HEK293 (cell line): Measurements from ENCODE around the gene GPR160.

Experiments
- CTCF ChIA-PET: fragments of 350-600 bp; formaldehyde crosslinking; extraction: SDS; loops from one replicate; lab custom pipeline; 2021; ENCODE audit warnings: antibody characterized with exemption; lab: Yijun Ruan, JAX
- POLR2A ChIA-PET: fragments of 300-600 bp; formaldehyde crosslinking; extraction: SDS; loops from one replicate; lab custom pipeline; 2020; ENCODE audit warnings: antibody characterized with exemption, inconsistent platforms; lab: Yijun Ruan, JAX
- H3K27ac ChIP-seq: fragments of 200-500 bp; sonication (Bioruptor generic); 2 replicates; pipeline ENCODE4 v1.5.1; 2014; ENCODE audit warnings: low read depth, low read length, control low read depth, inconsistent platforms; ENCODE audit errors: extremely low read depth
- H3K36me3 ChIP-seq, 2 experiments: fragments of 200-500 bp in 1 of 2; sonication (Bioruptor generic) in 1 of 2; 1 replicate in 1 of 2; 2 replicates in 1 of 2; pipeline ENCODE4 v1.5.1; 2014 to 2017; ENCODE audit warnings: inconsistent platforms in 2 of 2, low read length in 2 of 2; ENCODE audit not compliant: control insufficient read depth in 2 of 2, insufficient read depth in 1 of 2
- H3K4me1 ChIP-seq: fragments of 200-500 bp; sonication (Bioruptor generic); 2 replicates; pipeline ENCODE4 v1.5.1; 2014; ENCODE audit warnings: mild to moderate bottlenecking, low read length, inconsistent platforms; ENCODE audit not compliant: control insufficient read depth, insufficient read depth
- H3K4me3 ChIP-seq: 2 replicates; pipeline ENCODE4 v1.5.1; 2011; ENCODE audit warnings: low read depth, mild to moderate bottlenecking, control low read depth, low read length, moderate library complexity
- H3K9me3 ChIP-seq: fragments of 200-500 bp; sonication (Bioruptor generic); 2 replicates; pipeline ENCODE4 v1.5.1; 2014; ENCODE audit warnings: low read depth, low read length, inconsistent platforms; ENCODE audit not compliant: control insufficient read depth, insufficient read depth
- GLI2 ChIP-seq: fragments of 450-650 bp; formaldehyde crosslinking; IDR thresholded peaks from 2 replicates; pipeline ENCODE4; 2017; ENCODE audit warnings: missing biosample characterization, missing genetic modification characterization, low read depth, borderline replicate concordance
- HOXD13 ChIP-seq: sonication (generic); formaldehyde crosslinking; IDR thresholded peaks from 2 replicates; pipeline ENCODE4 v1.8.0; 2022; ENCODE audit warnings: missing genetic modification reagents, borderline replicate concordance
- INSM2 ChIP-seq: fragments of 450-650 bp; formaldehyde crosslinking; IDR thresholded peaks from 2 replicates; pipeline ENCODE4 v1.5.1; 2016; ENCODE audit warnings: missing biosample characterization, missing genetic modification characterization
- KLF16 ChIP-seq: fragments of 450-650 bp; formaldehyde crosslinking; IDR thresholded peaks from 2 replicates; pipeline ENCODE4 v1.5.1; 2017; ENCODE audit warnings: missing biosample characterization, missing genetic modification characterization
- MZF1 ChIP-seq: fragments of 450-650 bp; formaldehyde crosslinking; IDR thresholded peaks from 2 replicates; pipeline ENCODE4 v1.5.1; 2017; ENCODE audit warnings: missing biosample characterization, missing genetic modification characterization, borderline replicate concordance
- PRDM4 ChIP-seq: fragments of 450-650 bp; formaldehyde crosslinking; IDR thresholded peaks from 2 replicates; pipeline ENCODE4 v1.5.1; 2017; ENCODE audit warnings: missing biosample characterization, missing genetic modification characterization
- SALL2 ChIP-seq: fragments of 450-650 bp; formaldehyde crosslinking; IDR thresholded peaks from 2 replicates; pipeline ENCODE4 v1.5.0; 2017; ENCODE audit warnings: missing biosample characterization, mild to moderate bottlenecking, missing genetic modification characterization, borderline replicate concordance
- ZBTB17 ChIP-seq: fragments of 450-650 bp; formaldehyde crosslinking; IDR thresholded peaks from 2 replicates; pipeline ENCODE4 v1.5.1; 2016; ENCODE audit warnings: missing biosample characterization, missing genetic modification characterization
- ZBTB48 ChIP-seq: fragments of 450-650 bp; formaldehyde crosslinking; IDR thresholded peaks from 2 replicates; pipeline ENCODE4 v1.5.1; 2016; ENCODE audit warnings: missing biosample characterization, missing genetic modification characterization
- ZBTB8A ChIP-seq: fragments of 450-650 bp; formaldehyde crosslinking; IDR thresholded peaks from 2 replicates; pipeline ENCODE4 v1.5.1; 2016; ENCODE audit warnings: missing biosample characterization, missing genetic modification characterization
- ZNF133 ChIP-seq: fragments of 450-650 bp; formaldehyde crosslinking; IDR thresholded peaks from 2 replicates; pipeline ENCODE4 v1.5.1; 2016; ENCODE audit warnings: missing biosample characterization, missing genetic modification characterization
- ZNF140 ChIP-seq: fragments of 450-650 bp; formaldehyde crosslinking; IDR thresholded peaks from 2 replicates; pipeline ENCODE4 v1.5.1; 2016; ENCODE audit warnings: missing biosample characterization, missing genetic modification characterization
- ZNF155 ChIP-seq: fragments of 450-650 bp; formaldehyde crosslinking; IDR thresholded peaks from 2 replicates; pipeline ENCODE4 v1.5.1; 2016; ENCODE audit warnings: missing biosample characterization, missing genetic modification characterization
- ZNF157 ChIP-seq: fragments of 450-650 bp; formaldehyde crosslinking; IDR thresholded peaks from 2 replicates; pipeline ENCODE4 v1.5.1; 2016; ENCODE audit warnings: missing biosample characterization, missing genetic modification characterization
- ZNF211 ChIP-seq: fragments of 450-650 bp; formaldehyde crosslinking; IDR thresholded peaks from 2 replicates; pipeline ENCODE4 v1.5.1; 2016; ENCODE audit warnings: low read depth, missing biosample characterization, missing genetic modification characterization
- ZNF221 ChIP-seq: fragments of 450-650 bp; formaldehyde crosslinking; IDR thresholded peaks from 2 replicates; pipeline ENCODE4 v1.5.1; 2017; ENCODE audit warnings: missing biosample characterization, missing genetic modification characterization, borderline replicate concordance
- ZNF416 ChIP-seq: fragments of 450-650 bp; formaldehyde crosslinking; IDR thresholded peaks from 2 replicates; pipeline ENCODE4 v1.5.1; 2016; ENCODE audit warnings: missing biosample characterization, missing genetic modification characterization
- ZNF48 ChIP-seq: fragments of 450-650 bp; formaldehyde crosslinking; IDR thresholded peaks from 2 replicates; pipeline ENCODE4 v1.5.1; 2016; ENCODE audit warnings: missing biosample characterization, missing genetic modification characterization
- ZNF629 ChIP-seq: fragments of 450-650 bp; formaldehyde crosslinking; IDR thresholded peaks from 2 replicates; pipeline ENCODE4 v1.5.1; 2017; ENCODE audit warnings: missing biosample characterization, missing genetic modification characterization
- ZNF777 ChIP-seq: fragments of 450-650 bp; formaldehyde crosslinking; IDR thresholded peaks from 2 replicates; pipeline ENCODE4 v1.5.1; 2017; ENCODE audit warnings: missing biosample characterization, missing genetic modification characterization, borderline replicate concordance
- ZNF843 ChIP-seq: fragments of 450-650 bp; formaldehyde crosslinking; IDR thresholded peaks from 2 replicates; pipeline ENCODE4 v1.5.1; 2016; ENCODE audit warnings: missing biosample characterization, missing genetic modification characterization
- TF ChIP-seq, protein P1 (sequence below): fragments of 450-650 bp; formaldehyde crosslinking; IDR thresholded peaks from 2 replicates; pipeline ENCODE4 v1.5.1; 2016; ENCODE audit warnings: missing biosample characterization, missing genetic modification characterization
- TF ChIP-seq, protein P2 (sequence below): fragments of 450-650 bp; formaldehyde crosslinking; IDR thresholded peaks from 2 replicates; pipeline ENCODE4 v1.5.1; 2017; ENCODE audit warnings: missing biosample characterization, missing genetic modification characterization

Gene GPR160

DNA sequence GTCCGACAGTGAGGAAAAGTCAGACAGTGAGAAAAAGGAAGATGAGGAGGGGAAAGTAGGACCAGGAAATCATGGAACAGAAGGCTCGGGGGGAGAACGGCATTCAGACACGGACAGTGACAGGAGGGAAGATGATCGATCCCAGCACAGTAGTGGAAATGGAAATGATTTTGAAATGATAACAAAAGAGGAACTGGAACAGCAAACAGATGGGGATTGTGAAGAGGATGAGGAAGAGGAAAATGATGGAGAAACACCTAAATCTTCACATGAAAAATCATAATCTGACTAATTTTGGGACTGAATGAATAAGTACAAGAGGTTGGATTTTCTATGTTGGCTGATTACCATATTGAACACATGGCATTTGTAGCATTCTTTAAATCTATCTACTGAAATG, 45.0 kb upstream of the GPR160 start:
- Histone ChIP-seq H3K36me3 (peaks cover 14 to 75% of the 10 kb centered on the region in 2 experiments), H3K4me3 (no peak overlapping the region), H3K4me1 (no peaks in the 10 kb centered on the region), H3K9me3 (no peaks in the 10 kb centered on the region), H3K27ac (no peak overlapping the region)
- ChIA-PET CTCF (no interaction called here), POLR2A (no interaction called here)
- TF ChIP-seq ZNF211 (tag by site-specific recombination) (no peak), GLI2 (tag by site-specific recombination) (no peak), ZNF416 (tag by site-specific recombination) (no peak), HOXD13 (CRISPR knock-in tag) (no peak), INSM2 (tag by site-specific recombination) (no peak), ZBTB8A (tag by site-specific recombination) (no peak), ZNF629 (tag by site-specific recombination) (no peak), ZNF48 (tag by site-specific recombination) (no peak), ZNF843 (tag by site-specific recombination) (no peak), ZNF140 (tag by site-specific recombination) (no peak), ZNF157 (no peak), KLF16 (tag by site-specific recombination) (no peak), ZNF133 (tag by site-specific recombination) (no peak), MZF1 (tag by site-specific recombination) (no peak), SALL2 (tag by site-specific recombination) (no peak), ZNF155 (tag by site-specific recombination) (no peak), ZBTB48 (tag by site-specific recombination) (no peak)
- TF ChIP-seq, protein P1, sequence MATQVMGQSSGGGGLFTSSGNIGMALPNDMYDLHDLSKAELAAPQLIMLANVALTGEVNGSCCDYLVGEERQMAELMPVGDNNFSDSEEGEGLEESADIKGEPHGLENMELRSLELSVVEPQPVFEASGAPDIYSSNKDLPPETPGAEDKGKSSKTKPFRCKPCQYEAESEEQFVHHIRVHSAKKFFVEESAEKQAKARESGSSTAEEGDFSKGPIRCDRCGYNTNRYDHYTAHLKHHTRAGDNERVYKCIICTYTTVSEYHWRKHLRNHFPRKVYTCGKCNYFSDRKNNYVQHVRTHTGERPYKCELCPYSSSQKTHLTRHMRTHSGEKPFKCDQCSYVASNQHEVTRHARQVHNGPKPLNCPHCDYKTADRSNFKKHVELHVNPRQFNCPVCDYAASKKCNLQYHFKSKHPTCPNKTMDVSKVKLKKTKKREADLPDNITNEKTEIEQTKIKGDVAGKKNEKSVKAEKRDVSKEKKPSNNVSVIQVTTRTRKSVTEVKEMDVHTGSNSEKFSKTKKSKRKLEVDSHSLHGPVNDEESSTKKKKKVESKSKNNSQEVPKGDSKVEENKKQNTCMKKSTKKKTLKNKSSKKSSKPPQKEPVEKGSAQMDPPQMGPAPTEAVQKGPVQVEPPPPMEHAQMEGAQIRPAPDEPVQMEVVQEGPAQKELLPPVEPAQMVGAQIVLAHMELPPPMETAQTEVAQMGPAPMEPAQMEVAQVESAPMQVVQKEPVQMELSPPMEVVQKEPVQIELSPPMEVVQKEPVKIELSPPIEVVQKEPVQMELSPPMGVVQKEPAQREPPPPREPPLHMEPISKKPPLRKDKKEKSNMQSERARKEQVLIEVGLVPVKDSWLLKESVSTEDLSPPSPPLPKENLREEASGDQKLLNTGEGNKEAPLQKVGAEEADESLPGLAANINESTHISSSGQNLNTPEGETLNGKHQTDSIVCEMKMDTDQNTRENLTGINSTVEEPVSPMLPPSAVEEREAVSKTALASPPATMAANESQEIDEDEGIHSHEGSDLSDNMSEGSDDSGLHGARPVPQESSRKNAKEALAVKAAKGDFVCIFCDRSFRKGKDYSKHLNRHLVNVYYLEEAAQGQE (tag by site-specific recombination): no peak
- TF ChIP-seq, protein P2, sequence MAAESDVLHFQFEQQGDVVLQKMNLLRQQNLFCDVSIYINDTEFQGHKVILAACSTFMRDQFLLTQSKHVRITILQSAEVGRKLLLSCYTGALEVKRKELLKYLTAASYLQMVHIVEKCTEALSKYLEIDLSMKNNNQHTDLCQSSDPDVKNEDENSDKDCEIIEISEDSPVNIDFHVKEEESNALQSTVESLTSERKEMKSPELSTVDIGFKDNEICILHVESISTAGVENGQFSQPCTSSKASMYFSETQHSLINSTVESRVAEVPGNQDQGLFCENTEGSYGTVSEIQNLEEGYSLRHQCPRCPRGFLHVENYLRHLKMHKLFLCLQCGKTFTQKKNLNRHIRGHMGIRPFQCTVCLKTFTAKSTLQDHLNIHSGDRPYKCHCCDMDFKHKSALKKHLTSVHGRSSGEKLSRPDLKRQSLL (tag by site-specific recombination): no peak

- Histone ChIP-seq H3K4me3 (no peak overlapping the region), H3K36me3 (peaks cover 14 to 71% of the 10 kb centered on the region in 2 experiments), H3K27ac (no peak overlapping the region), H3K4me1 (no peaks in the 10 kb centered on the region), H3K9me3 (no peaks in the 10 kb centered on the region)
- TF ChIP-seq ZBTB17 (tag by site-specific recombination) (no peak), ZNF221 (tag by site-specific recombination) (no peak), ZNF777 (no peak), PRDM4 (tag by site-specific recombination) (no peak)
- ChIA-PET CTCF (no interaction called here), POLR2A (no interaction called here)
Measured at GRCh38 chr3:169993761-169994160, 44.0 kb upstream of the GPR160 start.
